GM18507 (cell line): ENCODE data around the gene KBTBD12.
"Not testable (repeated sequence)": the region's sequence is repeated elsewhere in the genome, so short reads cannot be mapped to it uniquely, and the experiment has no call there.

Experiments
- DNase-seq: peaks from one replicate; pipeline ENCODE4 v3.0.0; 2011; ENCODE audit warnings: low read depth; ENCODE audit not compliant: insufficient read length; ENCODE audit errors: extremely low spot score
- FAIRE-seq: peaks from 2 replicates; lab custom pipeline; 2011; peaks lifted over from hg19 to GRCh38; lab: Jason Lieb, UNC

The KBTBD12 gene, protein sequence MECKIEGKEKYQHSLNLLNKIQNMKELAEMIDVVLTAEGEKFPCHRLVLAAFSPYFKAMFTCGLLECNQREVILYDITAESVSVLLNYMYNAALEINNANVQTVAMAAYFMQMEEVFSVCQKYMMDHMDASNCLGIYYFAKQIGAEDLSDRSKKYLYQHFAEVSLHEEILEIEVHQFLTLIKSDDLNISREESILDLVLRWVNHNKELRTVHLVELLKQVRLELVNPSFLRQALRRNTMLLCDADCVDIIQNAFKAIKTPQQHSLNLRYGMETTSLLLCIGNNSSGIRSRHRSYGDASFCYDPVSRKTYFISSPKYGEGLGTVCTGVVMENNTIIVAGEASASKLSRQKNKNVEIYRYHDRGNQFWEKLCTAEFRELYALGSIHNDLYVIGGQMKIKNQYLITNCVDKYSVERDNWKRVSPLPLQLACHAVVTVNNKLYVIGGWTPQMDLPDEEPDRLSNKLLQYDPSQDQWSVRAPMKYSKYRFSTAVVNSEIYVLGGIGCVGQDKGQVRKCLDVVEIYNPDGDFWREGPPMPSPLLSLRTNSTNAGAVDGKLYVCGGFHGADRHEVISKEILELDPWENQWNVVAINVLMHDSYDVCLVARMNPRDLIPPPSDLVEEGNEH

DNA sequence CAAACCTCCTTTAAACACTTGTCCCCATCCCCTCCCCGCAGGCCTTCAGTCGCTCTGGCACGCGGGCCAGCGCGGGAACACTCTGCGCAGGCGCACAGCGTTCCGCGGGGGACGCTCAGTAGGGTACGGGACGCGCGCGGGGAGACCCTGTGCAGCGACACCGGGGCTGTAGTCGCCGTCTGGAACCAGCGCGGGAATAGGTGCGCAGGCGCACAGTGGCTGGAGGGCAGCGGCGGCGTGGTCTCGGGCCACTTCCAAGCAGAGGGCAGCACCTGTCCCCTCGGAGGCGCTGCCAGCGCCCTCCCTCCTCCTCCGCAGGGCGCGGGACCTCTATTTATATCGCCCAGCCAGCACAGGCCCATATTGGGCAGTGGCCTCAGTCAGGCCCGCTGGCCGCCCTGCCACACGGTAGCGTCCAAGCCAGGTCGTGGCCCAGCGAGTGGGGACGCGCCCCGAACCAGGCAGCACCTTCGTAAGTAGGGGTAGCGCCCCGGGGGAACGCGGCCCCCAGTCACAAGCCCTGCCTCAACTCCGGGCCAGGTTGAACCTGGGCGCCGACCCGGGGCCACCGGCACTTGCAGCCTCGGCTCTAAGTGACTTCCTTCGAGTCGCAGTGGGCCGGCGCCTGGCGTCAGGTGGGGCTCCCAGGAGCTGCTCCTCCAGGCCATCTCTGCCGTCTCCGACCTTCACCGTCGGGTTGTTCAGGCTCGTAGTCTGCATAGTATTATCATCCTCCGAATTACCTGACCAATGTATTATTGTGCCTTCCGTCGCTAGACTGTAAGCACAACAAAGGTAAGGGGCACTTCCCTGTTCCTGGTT lies at the start of gene KBTBD12:
Gene KBTBD12 (plus strand): TSS at position 118 of the 822 bp plus-strand sequence. CDS start 7,830 bp downstream, outside the sequence.
- no peak for DNase-seq
- FAIRE-seq = no peak

DNA sequence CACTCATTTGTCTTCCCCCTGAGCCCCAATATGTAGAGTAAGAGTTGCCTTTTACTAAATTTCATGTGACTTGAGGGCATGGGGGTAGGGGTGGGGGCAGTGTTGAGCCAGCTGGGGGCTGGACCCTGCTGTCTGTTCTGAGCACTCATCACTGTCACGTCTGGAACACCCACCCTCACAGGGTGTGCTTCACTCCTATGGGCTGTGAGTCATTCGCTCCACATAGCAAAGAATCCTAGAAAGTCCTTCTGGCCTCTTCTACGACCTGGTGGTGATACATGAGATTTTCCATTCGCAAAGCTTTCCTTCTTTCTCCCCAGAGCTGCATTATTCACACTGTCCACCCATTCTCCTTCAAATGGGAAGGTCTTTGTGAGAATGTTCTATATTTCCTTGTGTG lies 49.1 kb upstream of the KBTBD12 start:
- no peak for FAIRE-seq
- DNase-seq = no peak

DNA sequence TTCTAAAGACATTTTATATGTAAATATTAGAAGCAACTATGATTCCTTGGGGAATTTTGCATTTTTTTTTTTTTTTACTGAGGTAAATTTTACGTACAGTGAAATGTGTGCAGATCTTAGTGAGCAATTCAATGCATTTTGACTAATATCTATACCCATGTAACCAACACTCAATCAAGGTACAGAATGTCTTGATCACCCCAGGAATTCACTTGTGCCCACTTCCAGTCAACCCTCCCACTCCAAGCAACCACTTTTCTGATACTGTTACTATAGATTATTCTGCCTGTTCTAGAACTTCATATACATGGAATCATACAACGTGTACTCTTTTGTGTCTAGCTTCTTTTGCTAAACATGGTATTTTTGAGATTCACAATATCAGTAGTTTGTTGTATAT lies 47.6 kb upstream of the KBTBD12 start:
- FAIRE-seq (no peak), DNase-seq (no peak)

DNA sequence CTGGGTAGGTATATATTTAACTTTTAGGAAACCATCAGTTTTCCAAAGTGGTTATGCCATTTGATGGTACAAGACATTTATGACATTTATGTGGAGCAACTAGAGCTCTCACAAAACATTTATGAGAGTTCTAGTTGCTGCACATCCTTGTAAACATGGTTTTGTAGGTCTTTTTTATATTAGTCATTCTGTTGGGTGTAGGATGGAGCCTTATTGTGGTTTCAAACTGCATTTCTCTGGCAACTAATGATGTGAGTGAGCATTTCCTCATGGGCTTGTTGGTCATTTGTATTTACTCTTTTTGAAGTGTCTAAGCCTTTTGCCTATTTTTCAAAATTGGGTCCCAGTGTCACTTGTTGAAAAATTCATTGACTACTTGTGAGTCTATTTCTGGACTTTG lies 47.0 kb upstream of the KBTBD12 start:
- no peak for FAIRE-seq

DNA sequence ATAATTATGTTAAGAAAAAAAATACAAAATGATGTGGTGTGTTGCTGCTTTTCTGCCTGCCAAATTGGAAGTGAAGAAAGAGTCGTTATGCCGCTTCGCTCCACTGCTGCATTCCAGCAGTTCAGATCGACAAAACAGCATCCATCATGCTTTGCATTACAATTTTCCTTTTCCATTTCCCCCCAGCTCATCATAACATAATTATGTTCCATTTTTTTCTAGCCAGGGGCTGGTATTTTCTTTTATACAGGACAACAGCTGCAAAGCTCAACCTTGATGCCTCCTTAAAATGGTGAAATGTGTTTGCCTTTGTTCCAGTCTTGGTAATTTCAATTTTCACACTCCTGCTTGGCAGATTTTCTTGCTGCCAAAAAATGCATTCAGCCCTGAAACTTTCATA lies 44.9 kb upstream of the KBTBD12 start:
- no peak for FAIRE-seq
- no peak for DNase-seq

More for the DNA sequence above, 47.0 kb upstream of the KBTBD12 start:
- no peak for DNase-seq

DNA sequence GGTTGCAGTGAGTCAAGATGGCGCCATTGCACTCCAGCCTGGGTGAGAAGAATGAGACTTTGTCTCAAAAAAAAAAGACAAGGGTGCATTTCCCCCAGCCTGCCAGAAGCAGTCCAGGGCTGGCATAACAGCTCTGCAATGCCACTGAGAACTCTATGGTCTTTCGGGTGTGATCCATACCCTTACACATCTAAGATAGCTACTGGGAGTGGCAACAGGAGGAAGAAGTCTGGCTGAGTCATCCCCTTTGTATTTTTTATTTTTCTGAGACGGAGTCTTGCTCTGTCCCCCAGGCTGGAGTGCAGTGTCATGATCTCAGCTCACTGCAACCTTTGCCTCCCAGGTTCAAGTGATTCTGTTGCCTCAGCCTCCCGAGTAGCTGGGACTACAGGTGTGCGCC lies 40.9 kb upstream of the KBTBD12 start:
- FAIRE-seq, DNase-seq: not testable (repeated sequence)

DNA sequence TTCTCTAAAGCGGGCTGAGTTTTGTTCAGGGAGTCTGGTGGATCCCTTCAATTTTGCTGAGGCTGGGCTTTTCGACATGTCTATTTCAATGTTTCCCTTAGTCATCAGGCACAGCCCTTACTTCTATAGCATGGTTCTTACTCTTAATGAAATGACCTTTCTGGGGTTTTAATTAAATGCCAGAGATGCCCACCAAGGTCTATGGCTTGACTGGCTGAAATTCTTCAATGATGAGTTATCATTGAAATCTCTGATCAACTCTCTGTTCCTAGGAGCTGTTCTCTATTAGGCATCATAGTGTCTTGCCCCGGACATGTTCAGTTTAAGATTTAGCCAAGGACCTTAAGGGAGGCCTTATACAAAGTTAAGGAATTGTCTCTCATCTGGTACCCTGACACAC lies 33.4 kb upstream of the KBTBD12 start:
- FAIRE-seq (no peak), DNase-seq (no peak)

DNA sequence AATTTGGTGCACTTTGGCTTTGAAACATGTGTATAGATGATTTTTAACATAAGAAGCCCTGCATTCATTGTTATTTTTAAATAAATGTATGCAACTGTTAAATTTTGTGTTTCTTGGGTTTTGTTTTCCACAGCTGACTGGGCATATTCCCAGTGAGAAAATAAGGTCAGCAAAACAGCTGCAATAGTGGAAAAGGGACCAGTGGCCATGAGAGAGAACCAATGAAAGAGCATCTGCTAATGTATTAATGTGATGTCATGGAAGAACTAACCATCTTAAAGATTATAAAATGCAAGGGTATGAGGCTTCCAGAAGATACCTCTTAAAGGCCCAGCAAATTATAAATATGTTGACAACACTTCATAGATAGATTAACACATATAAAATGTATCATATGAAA lies 31.0 kb upstream of the KBTBD12 start:
- DNase-seq (no peak), FAIRE-seq (no peak)

DNA sequence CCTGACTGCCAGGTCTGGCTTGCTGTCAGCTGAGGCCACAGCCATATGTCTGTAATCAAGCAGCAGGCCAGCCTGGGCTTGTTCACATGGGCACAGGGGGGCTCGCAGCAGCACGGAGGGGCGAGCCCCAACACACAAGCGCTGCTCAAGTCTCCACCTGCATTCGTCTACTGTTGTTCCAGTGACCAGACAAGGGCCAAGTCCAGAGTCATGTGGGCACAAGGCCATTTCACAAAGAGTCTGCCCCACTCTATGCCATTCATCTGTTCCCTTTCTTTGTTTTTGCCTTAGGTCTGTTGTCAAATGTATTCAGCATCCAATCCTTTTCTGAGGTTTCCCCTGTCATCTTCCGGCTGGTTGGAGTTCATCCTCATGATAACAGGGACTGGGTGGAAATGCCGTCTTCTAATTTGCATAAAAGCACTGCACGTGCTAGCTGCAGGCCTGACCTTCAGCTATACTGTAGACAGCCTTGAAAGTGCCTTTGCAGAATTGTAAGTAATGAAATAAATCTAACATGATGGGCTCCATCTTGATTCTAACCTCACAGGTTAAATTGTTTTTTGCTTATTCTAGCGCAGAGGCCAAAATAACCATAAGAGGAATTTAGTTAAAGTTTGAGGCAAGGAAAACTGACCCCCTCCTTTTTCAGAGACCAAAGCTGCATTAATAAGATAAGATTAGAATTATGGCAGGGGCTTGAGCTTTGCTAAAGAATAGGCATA lies 28.6 kb upstream of the KBTBD12 start:
- FAIRE-seq (no peak), DNase-seq (no peak)

DNA sequence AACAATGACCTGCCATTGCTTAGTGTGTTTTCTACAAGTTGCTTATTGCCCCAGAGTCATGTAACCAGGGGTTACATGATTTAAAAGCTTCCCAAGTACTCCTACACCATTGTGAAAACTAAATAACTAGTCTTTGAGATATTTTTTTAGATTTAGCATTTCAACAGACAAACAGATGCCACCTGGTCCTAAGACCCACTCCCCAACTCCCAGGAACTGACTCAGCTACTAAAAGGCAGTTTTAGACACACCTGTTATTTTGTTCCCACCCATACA lies 28.1 kb upstream of the KBTBD12 start:
- DNase-seq (no peak), FAIRE-seq (no peak)

DNA sequence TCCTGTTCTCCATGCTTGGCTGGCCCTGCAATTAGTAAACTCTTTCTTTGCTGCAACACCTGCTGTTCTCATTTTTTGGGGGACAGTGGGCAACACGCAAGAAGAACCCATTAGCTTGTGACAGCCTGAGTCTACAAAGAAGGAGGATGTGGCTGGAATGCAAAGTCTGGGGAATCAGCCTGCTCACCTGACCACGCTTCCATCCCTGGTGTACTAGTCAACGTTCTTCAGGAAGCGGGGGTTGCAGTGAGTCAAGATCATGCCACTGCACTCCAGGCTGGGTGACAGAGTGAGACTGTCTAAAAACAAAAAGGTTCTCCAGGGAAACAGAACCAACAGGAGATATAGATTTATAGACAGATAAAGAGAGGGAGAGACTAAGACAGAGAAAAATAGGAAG lies 27.7 kb upstream of the KBTBD12 start:
- FAIRE-seq = no peak
- DNase-seq = no peak

DNA sequence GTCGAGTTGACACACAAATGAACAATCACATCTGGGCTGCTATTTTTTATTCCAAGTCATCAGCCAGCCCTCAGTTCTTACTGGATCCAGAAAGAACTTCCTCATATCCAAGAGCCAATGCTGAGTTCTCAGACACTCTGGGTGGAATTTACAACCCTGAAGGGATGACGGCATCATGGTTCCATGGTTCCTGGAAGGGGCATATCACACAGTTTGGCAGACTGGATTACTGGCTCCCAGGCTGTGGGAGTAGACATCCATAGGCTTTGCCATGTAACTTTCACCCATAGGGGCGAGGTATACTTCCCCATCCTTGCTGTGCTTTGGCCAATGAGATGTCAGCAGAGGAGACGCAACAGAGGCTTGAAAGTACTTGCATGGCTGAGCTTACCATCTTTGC lies 26.9 kb upstream of the KBTBD12 start:
- DNase-seq = no peak

DNA sequence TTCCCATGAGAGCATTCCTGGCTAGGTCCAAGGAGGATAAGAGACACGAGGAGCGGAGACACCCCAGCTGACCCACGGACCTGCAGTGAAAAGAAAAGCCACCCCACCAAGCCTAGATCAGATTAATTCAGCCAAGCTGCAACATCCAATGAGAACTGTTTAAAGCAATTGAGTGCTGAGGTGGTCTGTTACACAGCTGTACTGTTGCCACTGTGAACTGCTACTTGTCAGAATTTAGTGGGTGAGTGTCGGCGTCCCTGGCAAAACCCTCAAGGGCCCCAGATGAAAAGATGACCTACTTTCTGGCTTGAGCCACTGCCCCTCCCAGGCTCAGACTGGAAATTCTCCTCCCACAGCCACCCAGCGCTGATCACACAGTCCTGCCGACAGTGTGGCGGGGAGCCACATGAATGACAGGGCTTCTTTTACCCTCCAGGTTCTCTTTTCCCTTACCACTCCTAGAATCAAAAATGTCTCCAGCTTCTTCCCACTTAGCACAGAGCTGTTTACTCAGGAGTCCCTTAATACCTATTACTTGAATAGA lies 26.4 kb upstream of the KBTBD12 start:
- DNase-seq (no peak), FAIRE-seq (no peak)

More for the DNA sequence above, 26.9 kb upstream of the KBTBD12 start:
- no peak for FAIRE-seq

DNA sequence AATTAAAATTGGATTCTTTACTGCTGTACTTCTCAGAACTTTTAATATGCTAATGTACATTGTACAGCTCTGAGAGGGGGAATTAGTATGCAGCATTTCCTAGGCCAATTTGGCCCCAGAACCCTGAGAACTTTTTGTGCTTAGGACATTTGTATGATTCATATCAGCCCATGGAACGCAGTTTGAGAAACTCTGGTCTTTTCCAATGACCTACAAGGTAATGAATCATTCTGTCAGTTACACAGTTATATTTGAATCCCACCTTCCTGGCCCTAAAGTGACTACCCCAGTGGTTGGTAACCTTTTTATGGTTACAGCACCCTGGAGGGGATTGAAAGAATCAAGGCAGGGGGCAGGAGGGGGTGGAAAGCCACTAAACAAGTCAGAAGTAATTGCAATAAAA lies 25.6 kb upstream of the KBTBD12 start:
- DNase-seq = no peak
- no peak for FAIRE-seq

DNA sequence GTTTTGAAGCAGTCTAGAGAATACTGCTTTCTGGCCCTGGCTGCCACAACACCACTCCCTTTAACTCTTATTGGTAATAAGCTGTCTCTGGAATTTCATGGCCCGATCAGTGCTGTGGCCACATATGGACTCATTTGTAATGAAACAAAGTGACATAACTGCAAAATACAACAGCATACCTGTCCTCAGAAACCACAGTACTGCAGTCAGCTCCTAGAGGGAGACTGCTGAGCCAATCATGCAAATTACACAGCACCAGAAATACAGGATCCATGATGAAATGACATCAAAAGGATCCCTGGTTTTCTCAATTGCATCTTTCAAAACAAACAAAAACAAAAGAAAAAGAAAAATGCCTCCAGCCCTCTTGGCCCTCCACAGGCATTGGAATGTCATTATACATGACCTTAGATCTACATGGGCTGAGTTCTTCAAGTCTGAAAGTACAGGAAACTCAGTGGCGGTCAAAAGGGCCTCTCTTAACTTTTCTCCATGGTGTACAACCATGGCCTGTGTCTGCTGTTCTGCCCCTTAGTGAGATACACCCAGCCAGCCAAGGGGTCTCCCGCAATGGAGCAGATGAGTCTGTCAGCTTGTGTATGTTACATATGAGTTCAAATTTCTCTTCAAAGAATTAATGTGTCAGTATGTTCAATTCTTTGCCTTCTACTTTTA lies 24.9 kb upstream of the KBTBD12 start:
- FAIRE-seq = no peak
- DNase-seq = no peak

DNA sequence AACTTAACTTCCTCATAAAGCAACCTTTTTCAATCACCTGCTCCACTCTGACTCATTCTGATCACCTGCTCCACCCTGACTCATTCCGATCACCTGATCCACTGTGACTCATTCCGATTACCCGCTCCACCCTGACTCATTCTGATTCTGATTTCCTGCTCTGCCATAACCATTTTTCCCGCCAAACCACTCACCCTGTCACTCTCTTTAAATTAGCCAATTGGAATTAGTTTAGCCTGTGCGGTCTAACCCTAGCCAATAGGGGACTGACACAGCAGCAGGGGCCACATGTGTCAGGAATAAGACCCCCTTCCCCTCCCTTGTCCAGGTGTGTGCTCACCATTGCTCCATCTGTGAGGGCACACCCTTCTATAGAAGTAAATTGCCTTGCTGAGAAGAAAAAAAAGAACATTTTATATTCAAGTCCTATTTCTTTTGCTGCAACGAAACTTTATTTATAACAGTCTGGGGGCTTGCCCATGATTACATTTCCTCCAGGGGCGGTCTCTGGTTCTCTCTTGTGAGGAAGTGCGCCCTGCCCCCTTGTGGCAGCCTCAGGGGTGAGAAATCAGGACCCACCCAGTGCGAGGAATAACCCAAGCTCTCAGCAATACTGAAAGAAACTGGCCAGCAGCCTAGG lies 24.3 kb upstream of the KBTBD12 start:
- FAIRE-seq, DNase-seq: not testable (repeated sequence)

DNA sequence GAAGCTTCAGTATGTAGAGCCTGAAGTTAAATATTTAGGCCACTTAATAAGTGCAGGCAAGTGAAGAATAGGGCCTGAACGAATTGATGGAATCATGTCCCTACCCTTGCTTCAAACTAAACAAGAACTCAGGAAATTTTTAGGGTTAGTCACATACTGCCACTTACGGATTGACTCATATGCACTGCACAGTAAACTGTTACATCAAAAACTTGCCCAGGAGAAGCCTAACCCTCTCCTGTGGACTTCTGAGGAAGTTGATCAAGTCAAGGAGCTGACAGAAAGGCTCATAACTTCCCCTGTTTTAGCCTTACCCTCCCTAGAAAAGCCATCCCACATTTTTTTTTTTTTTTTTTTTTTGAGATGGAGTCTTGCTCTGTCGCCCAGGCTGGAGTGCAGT lies 20.6 kb upstream of the KBTBD12 start:
- DNase-seq (no peak), FAIRE-seq (no peak)

DNA sequence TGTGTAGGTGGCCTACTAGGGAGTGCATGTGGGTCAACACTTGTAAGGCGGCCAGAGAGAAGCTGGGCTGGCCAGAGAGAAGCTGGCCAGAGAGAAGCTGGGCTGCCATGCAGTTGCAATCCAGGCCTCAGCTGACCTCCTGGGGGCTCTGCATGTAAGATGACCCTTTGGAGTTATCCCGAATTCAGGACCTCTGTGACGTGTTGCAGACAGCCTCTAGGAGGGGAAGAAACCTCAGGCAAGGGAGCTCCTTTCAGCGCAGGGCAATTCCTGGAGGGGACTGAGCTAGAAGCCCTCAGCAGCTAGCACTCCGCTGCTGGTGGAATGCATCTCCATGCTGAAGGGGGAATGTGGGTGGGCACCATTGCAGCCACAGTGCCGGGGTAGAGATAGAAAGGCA lies 15.8 kb upstream of the KBTBD12 start:
- FAIRE-seq (no peak), DNase-seq (no peak)

DNA sequence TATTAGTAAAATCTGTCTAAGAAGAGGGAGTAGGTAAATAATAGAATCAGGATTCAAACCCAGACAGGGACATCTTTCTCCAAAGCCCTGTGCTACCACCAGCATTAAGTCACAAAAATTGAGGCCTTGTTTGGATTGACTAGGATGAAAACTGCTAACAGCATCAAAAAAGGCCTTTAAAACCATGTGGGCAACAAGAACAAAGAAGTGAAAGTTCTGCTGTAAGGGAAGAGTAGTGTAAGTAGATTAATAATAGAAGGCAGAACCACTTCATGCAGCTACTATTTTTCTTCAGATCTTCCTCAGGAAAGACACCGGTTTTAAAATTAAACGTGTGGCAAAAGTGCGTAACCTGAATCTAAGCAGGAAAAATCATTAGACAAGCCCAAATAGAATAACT lies 15.3 kb upstream of the KBTBD12 start:
- DNase-seq (no peak), FAIRE-seq (no peak)
